H54 (cell line): ENCODE results near the gene ARHGEF2.

ENCODE experiments used
- DNase-seq: peaks from one replicate; pipeline ENCODE4 v3.0.0; 2011; ENCODE audit warnings: low spot score, mixed read lengths; ENCODE audit not compliant: insufficient read length
- FAIRE-seq: peaks from 3 replicates; lab custom pipeline; 2011; peaks lifted over from hg19 to GRCh38; lab: Jason Lieb, UNC
- POLR2A ChIP-seq: IDR thresholded peaks from 2 replicates; pipeline ENCODE4 v1.6.1; 2011; ENCODE audit warnings: low read depth, mild to moderate bottlenecking, low read length

ARHGEF2 gene

DNA sequence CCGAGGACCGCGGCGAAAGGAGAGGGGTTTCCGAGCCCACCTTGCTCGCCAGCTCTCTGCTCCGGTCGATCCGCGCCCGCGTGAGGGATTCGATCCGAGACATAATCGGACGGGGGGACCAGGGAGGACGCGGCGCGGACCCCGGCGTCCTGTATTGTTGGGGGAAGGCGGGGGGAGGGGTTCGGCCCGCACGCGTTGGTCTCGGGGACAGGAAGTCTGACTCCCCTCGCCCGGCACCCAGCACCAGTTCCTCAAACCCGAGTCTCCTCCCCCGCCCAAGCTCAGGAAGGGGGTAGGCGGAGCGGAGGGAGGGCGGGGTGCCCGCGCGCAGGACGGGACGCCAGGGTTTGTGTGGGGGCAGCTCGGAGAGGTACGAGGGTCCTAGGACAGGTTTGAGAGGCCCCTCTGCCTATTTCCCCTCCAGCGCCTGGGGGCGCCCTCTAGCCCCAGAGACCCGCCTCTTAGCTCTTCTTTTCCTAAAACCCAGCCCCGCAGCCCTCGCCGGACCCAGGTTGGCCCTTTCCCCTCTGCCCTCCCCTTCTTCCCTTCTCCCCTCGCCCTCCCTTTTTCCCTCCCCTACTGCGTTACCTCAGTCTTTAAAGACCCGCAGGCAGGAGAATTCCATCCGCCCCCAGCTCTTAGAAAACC is at the start of gene ARHGEF2:
TSS of gene ARHGEF2 (minus strand) at position 223 of the 648 bp plus-strand sequence. CDS start at position 103, 120 bp downstream.
- DNase-seq: peak; percentile 81
- peak; percentile 74 for TF ChIP-seq POLR2A
- no peak for FAIRE-seq

DNA sequence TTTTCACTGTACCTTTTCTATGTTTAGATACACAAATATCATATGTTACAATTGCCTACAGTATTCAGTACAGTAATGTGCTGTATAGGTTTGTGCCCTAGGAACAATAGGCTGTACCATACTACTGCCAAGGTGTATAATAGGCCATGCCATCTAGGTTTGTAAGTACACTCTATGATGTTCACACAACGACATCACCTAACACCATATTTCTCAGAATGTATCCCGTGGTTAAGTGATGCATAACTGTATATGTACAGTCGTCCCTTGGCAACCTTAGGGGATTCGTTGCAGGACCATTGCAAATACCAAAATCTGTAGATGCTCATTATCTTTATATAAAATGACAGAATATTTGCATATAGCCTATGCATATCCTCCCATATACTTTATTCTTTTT is 48.2 kb upstream of the ARHGEF2 start:
- no peak for TF ChIP-seq POLR2A
- FAIRE-seq (no peak), DNase-seq (no peak)

GRCh38 chr1:156025876-156026275 is 47.5 kb upstream of the ARHGEF2 start:
- TF ChIP-seq POLR2A: no peak
- FAIRE-seq (no peak), DNase-seq (no peak)

DNA sequence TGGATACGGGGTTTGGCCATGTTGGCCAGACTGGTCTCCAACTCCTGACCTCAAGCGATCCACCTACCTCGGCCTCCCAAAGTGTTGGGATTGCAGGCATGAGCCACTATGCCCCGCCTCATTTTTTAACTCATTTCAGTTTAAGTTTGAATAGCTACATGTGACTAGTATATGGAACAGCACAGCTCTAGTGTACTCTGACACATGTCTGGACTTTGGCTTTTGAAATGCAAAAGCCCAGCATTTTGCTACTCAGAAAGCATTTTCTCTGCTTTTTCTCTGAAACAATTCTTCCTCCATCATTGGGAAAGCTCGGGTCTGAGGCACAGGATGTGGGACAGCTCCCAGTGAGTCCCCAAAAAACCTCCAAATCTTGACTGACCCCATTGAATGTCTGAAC is 46.5 kb upstream of the ARHGEF2 start:
- no peak for FAIRE-seq
- DNase-seq: no peak
- TF ChIP-seq POLR2A: no peak

DNA sequence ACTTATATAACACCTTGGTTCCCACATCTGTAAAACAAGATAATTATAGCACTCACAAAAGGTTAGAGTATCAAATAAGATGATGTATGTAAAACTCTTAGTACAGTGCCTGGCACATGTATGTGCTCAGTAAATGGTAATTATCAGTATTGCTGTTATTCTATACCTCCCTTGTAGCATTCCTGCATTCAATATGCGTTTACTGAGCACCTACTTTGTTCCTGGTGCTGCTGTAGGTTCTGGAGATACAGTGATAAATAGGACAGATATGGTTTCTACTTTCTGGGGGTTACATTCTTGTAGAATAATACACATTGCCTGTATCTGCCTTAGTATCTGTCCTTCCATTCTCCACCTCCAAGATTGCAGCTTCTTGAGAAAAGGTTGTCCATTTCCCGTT is 43.6 kb upstream of the ARHGEF2 start:
- FAIRE-seq (no peak), DNase-seq (no peak)
- TF ChIP-seq POLR2A: no peak

DNA sequence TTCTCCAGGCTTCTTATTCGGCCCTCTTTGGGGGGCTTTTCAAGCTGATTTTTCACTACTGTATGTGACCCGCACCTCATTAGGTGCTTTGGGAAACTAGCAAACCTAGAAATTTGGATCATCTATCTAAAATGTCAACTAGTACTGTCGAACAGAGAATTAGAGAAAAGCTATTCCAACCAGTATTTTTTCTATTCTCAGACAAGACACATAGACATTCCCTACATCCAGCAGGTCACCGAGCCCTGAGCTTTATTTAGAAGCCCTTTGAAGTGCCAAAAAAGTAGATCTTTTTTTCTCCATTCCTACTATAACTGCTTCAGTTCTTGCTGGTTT is 42.7 kb upstream of the ARHGEF2 start:
- DNase-seq (no peak), FAIRE-seq (no peak)
- no peak for TF ChIP-seq POLR2A

- DNase-seq (peak; percentile 93), FAIRE-seq (no peak)
- TF ChIP-seq POLR2A: peak; percentile 97
Observed at GRCh38 chr1:156020293-156021092, 42.1 kb upstream of the ARHGEF2 start, which contains the start of gene SSR2. SSR2 (minus strand) TSS chr1:156020951; CDS start chr1:156020167, 784 bp downstream.

DNA sequence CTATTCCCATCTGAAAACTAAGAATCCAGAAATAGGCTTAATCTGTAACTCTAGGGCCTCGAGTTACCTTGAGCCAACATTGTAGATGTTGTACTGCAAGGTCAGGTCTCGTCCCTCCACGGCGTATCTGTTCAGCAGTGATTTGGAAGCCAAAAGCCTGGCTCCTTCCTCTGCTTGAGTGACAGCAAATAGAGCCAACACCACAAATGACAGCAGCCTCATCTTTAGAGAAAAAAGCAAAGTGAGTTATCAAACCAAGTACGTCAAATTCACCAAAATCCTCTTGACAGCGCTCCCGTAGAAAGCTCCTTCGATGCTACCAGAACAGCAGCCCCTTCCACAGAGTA is 41.6 kb upstream of the ARHGEF2 start:
- no peak for DNase-seq
- no peak for TF ChIP-seq POLR2A
- no peak for FAIRE-seq

GRCh38 chr1:156014829-156015228 is 36.5 kb upstream of the ARHGEF2 start:
- TF ChIP-seq POLR2A: no peak
- no peak for FAIRE-seq
- DNase-seq: no peak

GRCh38 chr1:156012051-156012817 is 33.9 kb upstream of the ARHGEF2 start:
- DNase-seq (no peak), FAIRE-seq (no peak)
- no peak for TF ChIP-seq POLR2A

- FAIRE-seq (no peak), DNase-seq (no peak)
- TF ChIP-seq POLR2A: no peak
Observed at GRCh38 chr1:156009404-156009803, 31.1 kb upstream of the ARHGEF2 start.

DNA sequence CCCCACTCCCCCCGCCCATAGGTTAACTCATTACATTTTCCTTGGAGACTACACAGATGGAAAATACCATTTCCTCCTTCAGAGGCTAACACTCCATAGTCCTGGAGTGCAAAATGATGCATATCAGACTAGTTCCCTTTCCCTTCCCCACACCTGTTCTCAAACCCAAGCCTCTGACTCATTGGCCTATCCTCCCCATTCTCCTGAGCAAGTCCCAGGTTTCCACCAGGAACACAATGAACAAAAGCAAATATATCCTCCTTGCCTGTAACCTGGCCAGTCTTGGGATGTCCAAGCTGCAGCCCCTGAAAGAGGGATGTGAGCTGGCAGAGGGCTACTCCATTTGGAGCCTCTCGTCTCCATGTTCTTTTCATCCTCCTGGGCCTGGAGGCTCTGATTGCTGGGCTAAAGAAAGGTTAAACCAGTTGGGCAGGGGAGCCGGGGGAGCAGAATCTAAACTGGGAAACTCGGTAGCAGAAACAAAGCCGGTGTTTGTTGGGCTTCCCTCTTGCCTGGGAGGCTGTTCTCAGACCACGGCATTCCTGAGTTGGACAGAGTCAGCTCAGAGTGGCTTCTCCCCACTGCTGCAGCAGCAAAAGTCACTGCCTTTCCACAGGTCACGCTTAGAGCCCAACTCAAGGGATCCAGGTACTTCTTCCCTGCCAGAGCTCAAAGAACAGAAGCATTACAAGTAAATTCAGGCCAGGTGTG is 28.5 kb upstream of the ARHGEF2 start:
- no peak for DNase-seq
- TF ChIP-seq POLR2A: no peak
- no peak for FAIRE-seq

DNA sequence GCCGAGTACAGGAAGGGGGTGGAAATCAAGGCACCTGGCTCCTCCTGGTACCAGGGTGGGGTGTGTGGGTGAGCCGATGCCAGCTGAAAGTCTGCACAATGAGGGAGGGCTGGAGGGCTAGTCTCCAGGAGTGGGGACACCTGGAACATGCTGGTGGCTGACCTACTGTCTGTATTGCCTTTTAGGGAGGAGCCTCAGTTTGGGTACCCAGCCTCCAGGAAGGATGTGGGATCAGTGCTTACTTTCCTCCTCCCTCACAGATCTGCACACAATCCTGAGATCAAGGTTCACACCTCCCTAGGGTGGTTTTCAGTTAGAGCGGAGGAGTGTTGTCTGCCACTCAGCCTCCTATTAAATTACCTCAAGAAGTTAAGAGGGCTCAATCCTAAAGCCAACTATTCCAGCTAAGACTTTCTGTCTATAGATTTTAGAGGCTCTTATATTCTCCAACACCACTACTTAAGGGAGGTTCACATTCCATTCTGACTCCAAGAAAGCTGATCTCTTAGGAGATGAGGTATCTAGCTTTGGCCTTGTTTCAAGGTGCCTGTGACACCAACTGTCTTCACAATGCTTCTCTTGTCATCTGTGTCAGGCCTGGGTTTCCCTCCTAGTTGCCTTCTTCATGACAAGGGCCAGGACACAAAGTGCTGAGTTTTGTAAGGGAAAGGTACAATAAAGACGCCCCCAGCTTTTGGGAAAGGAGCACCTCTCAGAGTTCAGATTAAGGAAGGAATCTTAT is 26.7 kb upstream of the ARHGEF2 start:
- FAIRE-seq (no peak), DNase-seq (no peak)

More for the DNA sequence above, 26.7 kb upstream of the ARHGEF2 start:
- no peak for TF ChIP-seq POLR2A
